GM19043 (cell line): ENCODE data around the gene CIAO2B.
"Not testable (repeated sequence)": the region's sequence is repeated elsewhere in the genome, so short reads cannot be mapped to it uniquely, and the experiment has no call there.

ENCODE experiments used
- ATAC-seq: cut with Tn5 transposase; IDR thresholded peaks from one replicate; pipeline ENCODE4 v1.9.1; 2021; ENCODE audit warnings: low read depth; ENCODE audit not compliant: unreplicated experiment

CIAO2B gene

GRCh38 chr16:66934138-66934838, at the start of gene CIAO2B:
TSS of gene CIAO2B (minus strand) at chr16:66934402. CDS start at chr16:66934364, 38 bp downstream.
- peak; percentile 71 for ATAC-seq

- no peak for ATAC-seq
Observed at GRCh38 chr16:66983033-66983432, 48.8 kb upstream of the CIAO2B start.

- no peak for ATAC-seq
Observed at GRCh38 chr16:66979011-66979717, 45.0 kb upstream of the CIAO2B start.

- peak; percentile 79 for ATAC-seq
Observed at GRCh38 chr16:66977341-66978113, 43.3 kb upstream of the CIAO2B start.

- ATAC-seq, result no peak
Observed at GRCh38 chr16:66976746-66977145, 42.5 kb upstream of the CIAO2B start.

- ATAC-seq, result no peak
Observed at GRCh38 chr16:66975302-66975893, 41.2 kb upstream of the CIAO2B start.

GRCh38 chr16:66974932-66975246, 40.7 kb upstream of the CIAO2B start:
- not testable (repeated sequence) for ATAC-seq

DNA sequence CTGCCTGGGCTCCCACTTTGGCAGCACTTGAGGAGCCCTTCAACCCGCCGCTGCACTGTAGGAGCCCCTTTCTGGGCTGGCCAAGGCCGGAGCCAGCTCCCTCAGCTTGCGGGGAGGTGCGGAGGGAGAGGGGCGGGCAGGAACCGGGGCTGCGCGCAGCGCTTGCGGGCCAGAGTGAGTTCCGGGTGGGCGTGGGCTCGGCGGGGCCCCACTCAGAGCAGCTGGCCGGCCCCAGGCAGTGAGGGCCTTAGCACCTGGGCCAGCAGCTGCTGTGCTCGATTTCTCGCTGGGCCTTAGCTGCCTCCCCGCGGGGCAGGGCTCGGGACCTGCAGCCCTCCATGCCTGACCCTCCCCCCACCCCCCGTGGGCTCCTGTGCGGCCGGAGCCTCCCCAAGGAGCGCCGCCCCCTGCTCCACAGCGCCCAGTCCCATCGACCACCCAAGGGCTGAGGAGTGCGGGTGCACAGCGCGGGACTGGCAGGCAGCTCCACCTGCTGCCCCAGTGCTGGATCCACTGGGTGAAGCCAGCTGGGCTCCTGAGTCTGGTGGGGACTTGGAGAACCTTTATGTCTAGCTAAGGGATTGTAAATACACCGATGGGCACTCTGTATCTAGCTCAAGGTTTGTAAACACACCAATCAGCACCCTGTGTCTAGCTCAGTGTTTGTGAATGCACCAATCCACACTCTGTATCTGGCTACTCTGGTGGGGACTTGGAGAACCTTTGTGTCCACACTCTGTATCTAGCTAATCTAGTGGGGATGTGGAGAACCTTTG, 40.1 kb upstream of the CIAO2B start:
- not testable (repeated sequence) for ATAC-seq

GRCh38 chr16:66973716-66974115, 39.5 kb upstream of the CIAO2B start:
- ATAC-seq, result no peak

DNA sequence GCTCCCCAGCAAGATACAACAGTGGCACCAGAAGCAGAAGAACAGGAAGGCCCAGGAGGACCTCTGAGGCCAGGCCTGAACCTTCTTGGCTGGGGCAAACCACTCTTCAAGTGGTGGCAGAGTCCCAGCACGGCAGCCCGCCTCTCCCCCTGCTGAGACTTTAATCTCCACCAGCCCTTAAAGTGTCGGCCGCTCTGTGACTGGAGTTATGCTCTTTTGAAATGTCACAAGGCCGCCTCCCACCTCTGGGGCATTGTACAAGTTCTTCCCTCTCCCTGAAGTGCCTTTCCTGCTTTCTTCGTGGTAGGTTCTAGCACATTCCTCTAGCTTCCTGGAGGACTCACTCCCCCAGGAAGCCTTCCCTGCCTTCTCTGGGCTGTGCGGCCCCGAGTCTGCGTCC, 38.8 kb upstream of the CIAO2B start:
- ATAC-seq, result no peak

- no peak for ATAC-seq
Observed at GRCh38 chr16:66970775-66971720, 36.8 kb upstream of the CIAO2B start.

GRCh38 chr16:66968847-66969246, 34.6 kb upstream of the CIAO2B start:
- no peak for ATAC-seq

- ATAC-seq, result no peak
Observed at GRCh38 chr16:66964049-66964448, 29.8 kb upstream of the CIAO2B start.

DNA sequence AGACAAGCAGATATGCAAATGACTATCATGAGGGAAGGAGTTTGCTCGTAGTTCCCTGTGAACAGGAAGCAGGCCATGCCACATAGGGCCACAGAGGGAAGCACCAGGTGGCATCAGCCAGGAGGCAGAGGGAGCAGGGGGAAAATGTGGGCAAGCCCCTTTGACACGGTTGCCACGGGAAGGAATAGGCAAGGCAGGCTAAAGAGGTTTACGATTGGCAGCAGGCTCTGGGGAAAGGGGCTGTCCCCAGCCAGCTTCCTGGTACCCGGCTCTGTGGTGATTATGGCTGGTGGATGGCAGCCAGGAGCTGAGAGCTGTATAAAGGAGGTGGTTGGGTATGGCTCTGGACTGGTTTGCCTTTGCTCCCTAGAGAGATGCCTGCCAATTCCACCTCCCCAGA, 27.7 kb upstream of the CIAO2B start:
- no peak for ATAC-seq

- peak; percentile 91 for ATAC-seq
Observed at GRCh38 chr16:66961065-66961744, 27.0 kb upstream of the CIAO2B start, which contains the start of gene CES3. TSS of gene CES3 (plus strand) at chr16:66961266. CDS start at chr16:66961308, 42 bp downstream.

DNA sequence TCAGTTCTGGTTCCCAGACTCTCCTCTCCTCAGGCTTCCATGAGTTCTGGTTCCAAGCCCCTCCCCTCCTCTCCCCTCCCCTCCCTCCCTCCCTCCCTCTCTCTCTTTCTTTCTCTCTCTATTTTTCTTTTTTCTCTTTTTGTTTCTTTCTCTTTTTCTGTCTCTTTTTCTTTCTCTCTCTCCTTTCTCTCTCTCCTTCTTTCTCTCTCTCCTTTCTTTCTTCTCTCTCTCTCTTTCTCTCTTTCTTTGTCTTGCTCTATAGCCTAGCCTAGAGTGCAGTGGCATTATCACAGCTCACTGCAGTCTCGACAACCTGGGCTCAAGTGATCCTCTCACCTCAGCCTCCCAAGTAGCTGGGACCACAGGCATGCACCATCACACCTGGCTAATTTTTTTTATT, 26.1 kb upstream of the CIAO2B start:
- ATAC-seq, result no peak

GRCh38 chr16:66959704-66960161, 25.5 kb upstream of the CIAO2B start:
- ATAC-seq, result no peak

GRCh38 chr16:66958857-66959703, 24.9 kb upstream of the CIAO2B start:
- no peak for ATAC-seq
